Forelimb muscle (tissue), 1 donor: ENCODE measurements around the gene SELENON. TPM values are rescaled to one million over a fixed set of nuclear protein-coding genes. Genes with fewer than 3 reads are reported as not detected.
"Not testable (repeated sequence)": the region's sequence is repeated elsewhere in the genome, so short reads cannot be mapped to it uniquely, and the experiment has no call there.

Source experiments
- DNase-seq: peaks from one replicate; pipeline ENCODE4 v3.0.0-alpha.2; 2013; ENCODE audit warnings: low read depth
- polyA plus RNA-seq: library from polyadenylated mRNA; unstranded; fragments of 120-200 nt; gene quantifications from one replicate; pipeline ENCODE4 v1.2.1, GENCODE V29; 2013; ENCODE audit not compliant: insufficient read length

The SELENON gene
- polyA plus RNA-seq, 1 donor, result 51.3 TPM

DNA sequence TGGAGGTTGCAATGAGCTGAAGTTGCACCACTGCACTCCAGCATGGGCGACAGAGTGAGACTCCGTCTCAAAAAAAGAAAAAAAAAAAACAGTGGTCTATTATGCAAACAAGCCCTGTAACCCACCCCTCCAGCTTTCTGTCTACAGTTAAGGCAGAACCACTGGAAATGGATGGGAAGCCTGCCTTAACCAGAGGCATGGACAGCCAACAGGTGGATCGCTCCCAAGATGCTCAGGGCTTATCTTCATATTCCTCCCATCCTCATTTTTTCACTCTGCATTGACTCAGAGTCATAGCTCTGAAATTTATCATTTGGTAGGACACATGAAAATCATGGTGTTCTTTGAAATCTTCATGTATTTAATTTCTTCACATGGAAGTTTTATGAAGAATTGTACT is 28.5 kb downstream of the SELENON start:
- no peak for DNase-seq

DNA sequence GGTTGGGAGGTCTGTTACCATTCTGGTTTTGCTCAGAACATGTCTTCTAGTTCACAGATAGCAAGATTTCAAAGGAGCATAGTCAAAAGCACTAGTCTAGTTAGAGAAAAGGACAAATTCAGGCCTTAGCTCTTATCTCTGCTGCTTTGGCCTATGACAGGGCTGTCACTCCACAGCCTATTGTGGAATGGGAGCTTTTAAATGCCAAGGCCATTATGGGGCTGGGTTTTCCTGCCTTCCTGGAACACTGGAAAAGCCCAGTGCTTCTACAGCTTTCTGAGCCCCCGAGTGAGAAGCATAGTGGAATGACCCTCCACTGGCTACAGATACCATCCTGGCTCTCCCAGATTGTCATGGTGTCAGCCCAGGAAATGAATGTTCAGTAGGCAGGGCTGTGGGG is 29.1 kb downstream of the SELENON start:
- DNase-seq, result no peak

DNA sequence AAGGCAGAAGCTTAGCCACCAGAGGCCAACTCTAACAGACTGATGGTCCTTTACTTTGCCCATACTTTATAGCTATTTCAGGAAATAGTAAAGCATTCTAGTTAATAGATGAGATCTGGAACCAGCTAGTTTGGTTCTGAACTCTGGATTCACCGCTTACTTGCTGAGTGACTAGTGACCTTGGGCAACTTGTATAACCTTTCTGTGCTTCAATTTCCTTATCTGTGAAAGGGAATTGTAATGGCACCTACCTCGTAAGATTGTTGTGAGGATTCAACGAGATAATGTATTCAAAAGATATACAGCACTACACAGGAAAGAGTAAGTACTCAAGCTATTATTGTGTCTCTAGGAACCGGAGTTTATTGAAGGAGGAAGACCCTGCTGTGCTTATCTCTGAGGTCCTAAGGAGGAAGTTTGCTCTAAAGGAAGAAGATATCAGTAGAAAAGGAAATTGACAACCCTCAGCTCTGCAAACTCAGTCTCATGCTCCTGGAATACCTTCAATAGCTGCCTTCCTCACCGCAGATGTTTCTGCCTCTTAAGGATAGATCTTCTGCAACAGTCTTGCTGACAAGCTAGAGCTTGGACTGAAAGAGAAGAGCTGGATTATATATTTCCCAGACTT is 31.7 kb downstream of the SELENON start:
- DNase-seq, result no peak

DNA sequence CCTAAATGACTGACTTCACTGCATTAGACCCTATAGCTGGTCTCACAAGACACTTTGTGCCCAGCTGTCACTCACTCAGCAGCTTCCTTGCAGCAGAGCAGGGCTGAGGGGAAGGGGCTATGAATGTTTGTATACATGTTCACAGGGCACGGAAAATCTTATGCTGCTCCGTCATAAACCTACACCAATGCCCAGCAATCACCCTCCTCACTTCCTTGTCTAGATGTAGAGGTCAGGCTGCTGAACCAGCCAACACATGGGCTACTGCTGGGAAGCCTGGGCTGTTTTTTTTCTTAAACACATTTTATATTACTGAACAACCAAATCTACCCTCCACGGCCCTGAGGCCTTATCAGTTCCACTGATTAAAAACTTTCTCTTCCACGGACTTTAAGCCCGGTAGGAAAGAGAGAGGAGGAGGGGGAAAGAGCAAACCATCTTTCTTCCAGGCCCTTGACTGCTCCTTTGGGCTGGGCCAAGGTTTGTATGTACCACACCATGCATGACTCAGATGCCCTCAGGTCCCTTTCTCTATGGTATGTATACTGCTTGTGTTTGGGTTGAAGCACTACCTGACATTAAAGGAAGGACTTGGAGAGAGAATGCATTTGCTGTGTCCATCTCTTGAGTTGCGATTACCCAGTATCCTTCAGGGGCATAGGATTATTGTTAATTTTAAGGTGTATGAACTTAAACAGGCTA is 32.5 kb downstream of the SELENON start:
- no peak for DNase-seq

DNA sequence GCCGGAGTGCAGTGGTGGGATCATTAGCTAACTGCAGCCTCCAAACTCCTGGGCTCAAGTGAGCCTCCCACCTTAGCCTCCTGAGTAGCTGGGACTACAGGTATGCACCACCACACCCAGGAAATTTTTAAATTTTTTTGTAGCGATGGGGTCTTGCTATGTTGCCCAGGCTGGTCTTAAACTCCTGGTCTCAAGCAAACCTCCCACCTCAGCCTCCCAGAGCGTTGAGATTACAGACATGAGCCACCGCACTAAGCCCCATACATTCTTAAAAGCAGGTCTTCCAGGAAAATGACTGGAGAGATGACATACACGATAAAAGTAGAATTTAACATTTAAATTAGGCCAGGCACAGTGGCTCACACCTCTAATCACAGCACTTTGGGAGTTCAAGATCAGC is 33.2 kb downstream of the SELENON start:
- DNase-seq, result no peak

DNA sequence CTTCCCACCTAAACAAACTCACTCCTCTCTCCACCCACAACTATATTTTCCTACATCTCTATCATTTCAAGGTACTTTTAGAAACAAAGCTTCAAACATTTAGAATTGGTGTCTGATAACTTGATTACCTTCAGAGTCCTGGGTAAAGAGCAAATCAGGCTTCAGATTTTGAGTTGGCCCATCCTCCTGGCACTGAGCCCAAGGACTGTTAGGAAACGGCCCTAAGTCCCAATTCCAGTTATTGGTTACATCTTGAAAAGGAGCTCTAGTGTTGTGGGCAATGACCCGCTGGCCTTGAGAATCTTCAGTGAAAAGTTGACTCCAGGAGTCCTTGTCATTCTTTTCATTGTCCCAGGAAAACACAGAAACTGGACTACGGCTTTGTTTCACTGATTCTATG is 34.9 kb downstream of the SELENON start:
- DNase-seq, result no peak

DNA sequence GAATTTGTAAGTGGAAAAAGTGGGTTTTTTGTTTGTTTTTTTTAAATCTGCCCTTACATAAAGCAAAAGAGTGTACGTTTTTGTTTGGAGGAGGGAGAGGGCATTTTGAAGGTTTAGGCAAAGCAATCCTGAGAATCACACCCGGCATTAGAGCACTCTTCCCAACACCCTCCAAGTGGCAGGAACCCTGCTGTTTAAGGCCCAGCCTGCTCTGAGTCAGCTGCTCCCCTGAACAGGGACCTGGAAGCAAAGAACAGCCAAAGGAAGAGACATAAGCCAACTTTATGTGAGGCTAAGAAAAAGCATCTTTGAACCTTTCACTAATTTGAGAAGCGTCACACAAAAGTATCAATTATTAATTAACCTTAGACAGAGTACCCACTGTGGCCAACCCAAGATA is 36.7 kb downstream of the SELENON start:
- DNase-seq, result no peak

DNA sequence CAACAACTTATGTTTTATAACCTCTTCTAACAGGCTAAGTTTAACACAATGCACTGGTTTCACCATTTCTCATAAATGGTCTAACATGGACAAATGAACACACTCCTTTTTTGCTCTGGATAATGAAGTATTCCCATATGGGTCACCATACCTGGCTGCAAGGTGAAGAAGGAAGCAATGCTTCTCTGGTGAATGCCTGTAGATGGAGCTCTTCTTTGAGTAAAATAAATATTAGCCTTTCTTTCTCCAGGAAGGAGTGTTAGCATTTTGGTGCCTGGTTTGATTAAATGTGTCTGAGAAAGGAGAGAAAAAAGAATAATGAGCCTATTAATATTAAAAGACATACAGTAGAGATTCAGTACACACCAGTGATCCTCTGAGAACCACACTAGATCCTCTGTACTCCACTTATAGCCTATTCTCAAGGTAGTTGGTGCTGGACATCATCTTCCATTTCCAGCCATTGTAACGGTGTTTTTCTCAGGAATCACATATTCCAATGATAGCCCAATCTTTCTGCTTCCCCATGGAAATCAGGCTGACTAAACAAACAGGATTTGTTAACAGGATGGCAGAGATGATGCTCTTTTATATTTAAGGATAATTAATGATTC is 37.4 kb downstream of the SELENON start:
- DNase-seq, result no peak

DNA sequence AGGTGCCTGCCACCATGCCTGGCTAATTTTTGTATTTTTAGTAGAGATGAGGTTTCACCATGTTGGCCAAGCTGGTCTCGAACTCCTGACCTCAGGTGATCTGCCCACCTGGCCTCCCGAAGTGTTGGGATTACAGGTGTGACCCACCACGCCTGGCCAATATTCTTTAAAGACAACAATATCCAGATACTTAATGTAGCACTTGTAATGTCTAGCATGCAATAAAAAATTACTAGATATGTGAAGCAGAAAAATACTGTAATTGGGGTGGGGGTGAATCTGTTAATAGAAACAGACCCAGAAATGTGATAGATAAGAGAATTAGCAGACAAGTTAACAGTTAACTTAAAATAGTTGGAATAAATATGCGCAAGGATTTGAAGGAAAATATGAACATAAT is 39.8 kb downstream of the SELENON start:
- not testable (repeated sequence) for DNase-seq

DNA sequence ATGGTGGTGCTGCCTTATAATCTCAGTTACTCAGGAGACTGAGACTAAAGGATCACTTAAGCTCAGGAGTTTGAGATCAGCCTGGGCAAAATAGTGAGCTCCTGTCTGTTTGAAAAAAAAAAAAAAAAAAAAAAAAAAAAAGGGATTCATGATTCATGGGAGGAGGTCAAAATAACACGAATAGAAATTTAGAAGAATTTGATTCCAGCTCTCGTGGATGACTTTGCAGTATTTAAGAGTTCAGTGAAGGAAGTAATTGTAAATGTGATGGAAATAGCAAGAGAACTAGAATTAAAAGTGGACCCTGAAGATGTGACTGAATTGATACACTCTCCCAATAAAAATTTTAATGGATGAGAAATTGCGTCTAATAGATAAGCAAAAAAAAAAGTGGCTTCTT is 43.5 kb downstream of the SELENON start:
- DNase-seq, result no peak

DNA sequence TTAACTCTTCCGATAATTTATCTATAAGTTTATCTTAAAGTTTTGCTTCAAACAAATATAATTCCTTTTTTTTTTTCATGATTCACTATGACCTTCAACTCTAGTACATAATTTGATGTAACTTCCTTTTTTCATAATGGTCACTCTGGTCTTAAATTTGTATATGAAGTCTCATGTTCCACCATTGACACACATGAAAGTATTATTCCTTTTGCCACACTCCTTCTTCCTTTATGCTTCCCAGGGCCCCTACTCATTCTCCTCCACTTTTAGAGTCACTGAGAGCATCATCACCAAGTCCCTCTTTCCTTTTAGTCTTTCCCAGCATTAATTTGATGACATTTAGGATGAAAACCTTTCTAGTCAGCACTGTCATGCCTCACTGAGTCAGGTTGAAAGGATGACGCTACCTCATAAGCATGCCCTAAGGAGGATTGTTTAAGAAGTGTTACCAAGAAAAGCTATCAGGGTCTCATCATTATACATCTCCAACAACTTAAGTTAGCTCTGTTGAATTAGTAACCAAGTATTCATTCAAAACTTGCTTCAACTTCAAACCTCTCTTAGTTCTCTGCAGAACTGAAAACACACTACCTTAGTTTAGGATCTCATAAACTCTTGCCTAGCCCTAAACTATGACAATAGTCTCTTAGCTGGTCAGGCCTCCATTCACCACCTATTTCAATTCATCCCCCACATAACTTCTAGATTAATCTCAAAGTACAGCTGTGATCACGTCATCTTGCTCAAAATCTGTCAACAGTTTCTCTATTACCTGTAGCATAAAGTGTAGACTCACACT is 44.7 kb downstream of the SELENON start:
- DNase-seq, result no peak

DNA sequence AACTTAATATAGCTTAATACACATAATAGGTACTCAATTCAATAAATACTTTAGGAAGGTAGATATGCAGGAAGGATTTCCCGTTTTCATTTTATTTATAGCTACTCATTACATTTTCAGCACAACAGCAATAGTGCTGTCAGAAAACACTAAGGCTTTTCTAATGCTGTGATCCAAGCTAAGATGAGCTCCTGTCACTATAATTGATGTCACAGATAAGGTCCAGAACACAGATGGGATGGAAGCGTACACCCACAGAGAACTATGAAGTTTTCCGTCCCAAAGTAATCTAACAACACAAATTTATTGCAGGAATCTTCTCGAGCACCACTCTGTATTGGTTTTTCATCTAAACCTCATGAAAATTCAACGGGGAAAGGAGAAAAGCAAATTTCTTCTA is 45.7 kb downstream of the SELENON start:
- DNase-seq, result no peak

DNA sequence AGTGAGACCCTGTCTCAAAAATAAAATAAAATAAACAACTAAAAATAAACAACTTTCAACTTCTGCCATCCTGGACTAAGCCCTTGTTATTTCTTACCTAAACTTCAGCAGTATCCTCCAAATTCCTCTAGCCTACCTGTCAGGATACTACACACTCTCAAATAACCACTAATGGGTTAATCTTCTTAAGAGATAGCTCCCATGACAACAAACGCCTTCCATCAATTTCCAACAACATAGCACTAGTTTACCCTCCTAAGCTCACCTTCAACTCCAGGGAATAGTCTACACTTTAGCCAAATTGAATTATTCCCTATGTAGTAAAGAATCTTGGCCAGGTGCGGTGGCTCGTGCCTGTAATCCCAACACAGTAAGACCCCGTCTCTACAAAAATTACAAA is 47.9 kb downstream of the SELENON start:
- no peak for DNase-seq

DNA sequence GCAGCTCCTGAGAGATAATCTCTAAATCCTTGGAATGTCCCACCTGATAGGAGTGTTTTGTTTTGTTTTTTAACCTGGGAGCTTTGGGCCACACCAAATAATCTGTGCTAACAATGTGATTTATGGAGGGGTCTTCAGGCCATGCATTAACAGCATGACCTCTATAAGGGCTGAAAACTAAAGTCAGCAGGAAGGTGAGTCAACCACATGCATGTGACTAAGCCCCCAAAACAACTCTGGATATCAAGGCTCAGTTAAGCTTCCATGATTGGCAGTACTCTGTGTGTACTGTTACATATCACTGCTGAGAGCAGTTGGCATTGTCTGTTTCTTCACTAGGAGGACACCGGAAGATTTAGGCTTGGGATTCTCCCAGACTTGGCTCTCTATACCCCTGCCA is 48.5 kb downstream of the SELENON start:
- no peak for DNase-seq

DNA sequence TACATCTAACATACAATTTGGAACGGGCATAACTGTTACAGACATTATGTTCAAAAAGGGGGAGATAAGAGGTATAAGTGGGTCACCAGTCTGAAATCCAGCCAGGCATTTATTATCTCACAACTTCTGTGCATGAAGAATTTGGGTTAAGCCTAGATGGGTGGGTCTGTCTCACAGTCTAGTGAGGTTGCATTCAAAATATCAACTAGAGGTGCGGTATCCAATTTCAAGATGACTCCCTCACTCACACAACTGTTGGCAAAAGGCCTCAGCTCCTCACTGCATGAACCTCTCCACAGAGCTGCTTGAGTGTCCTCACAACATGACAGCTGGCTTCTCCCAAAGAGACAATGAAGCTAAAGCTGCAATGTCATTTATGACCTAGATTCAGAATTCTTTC is 54.6 kb downstream of the SELENON start:
- no peak for DNase-seq

DNA sequence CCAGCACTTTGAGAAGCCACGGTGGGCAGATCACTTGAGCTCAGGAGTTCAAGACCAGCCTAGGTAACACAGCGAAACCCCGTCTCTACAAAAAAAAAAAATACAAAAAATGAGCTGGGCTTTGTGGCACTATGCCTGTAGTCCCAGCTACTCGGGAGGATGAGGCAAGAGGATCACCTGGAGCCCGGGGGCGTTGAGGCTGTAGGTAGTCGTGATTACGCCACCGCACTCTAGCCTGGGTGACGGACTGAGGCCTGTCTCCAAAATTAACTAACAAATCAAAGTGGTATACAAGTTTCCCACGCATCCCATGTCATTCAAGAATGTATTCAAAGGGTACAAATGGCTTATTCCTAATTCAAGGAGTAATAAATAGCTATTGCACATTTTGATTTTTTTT is 56.9 kb downstream of the SELENON start:
- no peak for DNase-seq

DNA sequence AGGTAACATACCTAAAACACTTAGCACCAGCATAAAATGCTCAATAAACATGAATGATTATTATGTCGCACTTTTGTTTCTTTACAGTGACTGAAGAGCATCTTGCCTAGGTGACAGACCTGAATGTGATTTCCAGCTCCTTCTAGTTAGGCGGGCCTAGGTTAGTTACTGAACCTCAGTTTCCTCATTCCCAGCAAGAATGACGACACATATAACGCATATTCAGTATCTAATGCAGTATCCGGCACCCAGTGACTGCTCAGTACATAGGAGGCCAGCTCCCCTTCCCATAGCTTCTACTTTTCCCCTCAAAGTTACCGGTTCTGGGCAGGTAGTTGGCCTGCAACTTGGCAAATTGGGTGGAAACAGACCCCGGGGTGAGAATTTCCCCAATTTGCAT is 58.5 kb downstream of the SELENON start:
- no peak for DNase-seq

DNA sequence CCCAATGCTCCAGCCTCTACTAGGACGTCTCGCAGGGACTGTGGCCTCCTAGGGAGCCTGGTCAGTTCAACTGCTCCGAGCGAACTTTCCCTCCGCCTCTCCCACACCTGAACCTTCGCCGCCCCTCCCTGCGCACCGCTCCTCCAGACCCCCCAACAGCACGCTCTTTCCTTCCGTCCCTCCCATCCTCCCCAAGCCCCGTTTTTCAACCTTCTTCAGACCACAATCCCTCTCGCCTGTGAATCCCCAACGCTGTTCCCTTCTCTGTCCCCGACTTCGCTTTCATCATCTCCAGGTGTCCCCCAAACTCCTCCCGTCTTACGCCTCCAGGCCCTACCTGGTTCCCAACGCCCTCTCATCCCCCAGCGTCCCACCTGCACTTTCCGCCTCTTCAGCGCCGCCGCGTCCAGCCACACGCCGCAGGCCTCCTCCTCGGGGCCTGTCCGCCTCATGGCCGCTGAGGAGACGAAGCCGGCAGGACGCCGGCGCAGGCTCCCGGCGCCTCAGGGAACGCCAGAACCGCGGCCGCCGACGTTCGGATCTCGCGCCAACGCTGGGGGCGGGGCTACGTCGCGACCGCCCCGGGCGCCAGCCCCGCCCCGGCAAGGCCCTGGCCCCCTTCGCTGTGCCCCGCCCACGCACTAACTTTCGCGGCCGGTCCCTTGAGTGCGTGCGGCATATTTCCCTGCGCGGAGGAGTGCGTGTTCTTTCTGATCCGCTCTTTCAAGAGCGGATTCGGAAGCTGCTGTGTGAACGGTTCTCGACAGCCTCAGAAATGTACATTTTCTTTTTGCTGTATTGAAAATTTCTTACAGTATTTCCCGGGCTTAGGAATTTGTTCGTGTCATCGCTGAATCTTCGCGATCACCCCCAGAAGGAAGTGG is 59.2 kb downstream of the SELENON start, which contains the start of gene AUNIP:
Gene AUNIP, minus strand, starts transcription at position 552 of the 884 bp plus-strand sequence. Its CDS starts 100 bp downstream, at position 452.
- DNase-seq, result peak; percentile 44

DNA sequence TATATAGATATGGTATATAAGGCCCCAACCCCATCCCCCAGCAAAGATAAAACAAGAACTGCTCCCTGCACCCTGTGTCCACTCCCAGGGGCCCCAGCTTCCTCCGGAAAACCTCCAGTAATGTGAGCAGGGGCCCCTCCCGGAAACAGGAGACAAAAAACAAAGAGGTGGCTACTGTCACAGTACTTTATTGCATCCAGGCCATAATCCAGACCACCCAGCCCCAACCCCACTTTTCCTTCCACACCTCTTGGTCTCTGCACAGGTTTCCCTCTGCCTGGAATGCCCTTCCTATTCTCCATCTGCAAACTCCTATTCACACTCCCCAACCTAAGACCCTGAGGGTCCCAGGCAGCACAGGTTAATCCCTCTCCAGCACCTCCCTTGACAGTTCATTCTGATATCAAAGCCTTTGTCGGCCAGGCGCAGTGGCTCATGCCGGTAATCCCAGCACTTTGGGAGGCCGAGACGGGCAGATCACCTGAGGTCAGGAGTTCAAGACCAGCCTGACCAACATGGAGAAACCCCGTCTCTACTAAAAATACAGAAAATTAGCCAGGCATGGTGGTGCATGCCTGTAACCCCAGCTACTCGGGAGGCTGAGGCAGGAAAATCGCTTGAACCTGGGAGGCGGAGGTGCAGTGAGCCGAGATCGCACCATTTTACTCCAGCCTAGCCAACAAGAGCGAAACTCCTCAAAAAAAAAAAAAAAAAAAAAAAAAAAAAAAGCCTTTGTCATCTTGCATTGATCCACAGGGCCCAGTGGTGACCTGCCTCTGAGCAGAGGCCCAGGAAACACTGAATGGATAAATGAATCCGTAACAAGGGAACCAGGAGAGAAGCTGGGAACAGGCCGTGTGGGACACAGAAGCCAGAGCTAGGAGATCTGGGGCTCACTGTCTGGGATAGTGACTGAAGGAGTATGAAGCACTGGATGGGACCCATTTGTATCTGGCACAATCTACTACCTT is 61.6 kb downstream of the SELENON start:
- no peak for DNase-seq
